OCI-LY1 (cell line): ENCODE measurements around the gene GUCY1A2.

Source experiments
- H2AFZ ChIP-seq: fragments of 200-600 bp; sonication (generic), shearing (Covaris generic); 2 replicates; pipeline ENCODE4 v1.6.0; 2014; ENCODE audit warnings: antibody characterized with exemption, mild to moderate bottlenecking, low read length
- H3F3A ChIP-seq: fragments of 200-600 bp; sonication (generic), shearing (Covaris generic); 2 replicates; pipeline ENCODE4 v1.6.0; 2014; ENCODE audit warnings: mild to moderate bottlenecking, antibody characterized with exemption, low read length, moderate library complexity; ENCODE audit not compliant: insufficient read depth
- H3K27ac ChIP-seq: fragments of 200-600 bp; sonication (generic); 2 replicates; pipeline ENCODE4 v1.5.1; 2014; ENCODE audit warnings: low read length, mixed run types, mild to moderate bottlenecking, low read depth; ENCODE audit not compliant: poor library complexity, severe bottlenecking
- H3K27me3 ChIP-seq: fragments of 200-600 bp; sonication (generic); 2 replicates; pipeline ENCODE4 v1.6.0; 2014; ENCODE audit warnings: antibody characterized with exemption, mild to moderate bottlenecking, low read length, moderate library complexity; ENCODE audit not compliant: insufficient read depth
- H3K36me3 ChIP-seq: fragments of 200-600 bp; sonication (generic); 2 replicates; pipeline ENCODE4 v1.6.1; 2014; ENCODE audit warnings: mild to moderate bottlenecking, antibody characterized with exemption, low read length, moderate library complexity, mixed read lengths; ENCODE audit not compliant: insufficient read depth
- H3K4me1 ChIP-seq: fragments of 200-600 bp; sonication (generic); 2 replicates; pipeline ENCODE4 v1.5.1; 2014; ENCODE audit warnings: mild to moderate bottlenecking, low read length, moderate library complexity; ENCODE audit not compliant: insufficient read depth, severe bottlenecking
- H3K4me2 ChIP-seq: fragments of 200-600 bp; sonication (generic), shearing (Covaris generic); 2 replicates; pipeline ENCODE4 v1.6.1; 2014; ENCODE audit warnings: low read length
- H3K4me3 ChIP-seq: fragments of 200-600 bp; sonication (generic); 2 replicates; pipeline ENCODE4 v1.5.1; 2014; ENCODE audit warnings: low read length, low read depth, mild to moderate bottlenecking, mixed read lengths; ENCODE audit not compliant: poor library complexity, severe bottlenecking
- H3K79me2 ChIP-seq: fragments of 200-600 bp; shearing (Covaris generic); 2 replicates; pipeline ENCODE4 v1.6.1; 2016; ENCODE audit warnings: mixed run types, low read length, mixed read lengths; ENCODE audit not compliant: insufficient read depth
- H3K9ac ChIP-seq: fragments of 200-600 bp; sonication (generic), shearing (Covaris generic); 2 replicates; pipeline ENCODE4 v1.6.1; 2014; ENCODE audit warnings: mild to moderate bottlenecking, low read length, mixed read lengths
- H3K9me2 ChIP-seq: fragments of 200-600 bp; sonication (generic), shearing (Covaris generic); 2 replicates; pipeline ENCODE4 v1.6.1; 2014; ENCODE audit warnings: low read depth, mild to moderate bottlenecking, low read length, mixed read lengths
- H3K9me3 ChIP-seq: fragments of 200-600 bp; shearing (Covaris generic); 2 replicates; pipeline ENCODE4 v1.6.1; 2014; ENCODE audit warnings: low read length, mixed read lengths
- H4K20me1 ChIP-seq: fragments of 200-600 bp; sonication (generic), shearing (Covaris generic); 2 replicates; pipeline ENCODE4 v1.6.0; 2016; ENCODE audit warnings: mild to moderate bottlenecking, low read length; ENCODE audit not compliant: insufficient read depth
- EZH2 ChIP-seq: fragments of 200-600 bp; sonication (generic), shearing (Covaris generic); IDR thresholded peaks from 2 replicates; pipeline ENCODE4 v1.8.0; 2017; ENCODE audit warnings: borderline replicate concordance, mixed run types, mild to moderate bottlenecking, antibody characterized with exemption, low read length, moderate library complexity, mixed read lengths
- TF ChIP-seq, protein P1 (sequence below): fragments of 200-600 bp; sonication (generic), shearing (Covaris generic); IDR thresholded peaks from 2 replicates; pipeline ENCODE4 v1.5.1; 2017; ENCODE audit warnings: mild to moderate bottlenecking, antibody characterized with exemption, low read length, moderate library complexity, mixed read lengths

The GUCY1A2 gene

DNA sequence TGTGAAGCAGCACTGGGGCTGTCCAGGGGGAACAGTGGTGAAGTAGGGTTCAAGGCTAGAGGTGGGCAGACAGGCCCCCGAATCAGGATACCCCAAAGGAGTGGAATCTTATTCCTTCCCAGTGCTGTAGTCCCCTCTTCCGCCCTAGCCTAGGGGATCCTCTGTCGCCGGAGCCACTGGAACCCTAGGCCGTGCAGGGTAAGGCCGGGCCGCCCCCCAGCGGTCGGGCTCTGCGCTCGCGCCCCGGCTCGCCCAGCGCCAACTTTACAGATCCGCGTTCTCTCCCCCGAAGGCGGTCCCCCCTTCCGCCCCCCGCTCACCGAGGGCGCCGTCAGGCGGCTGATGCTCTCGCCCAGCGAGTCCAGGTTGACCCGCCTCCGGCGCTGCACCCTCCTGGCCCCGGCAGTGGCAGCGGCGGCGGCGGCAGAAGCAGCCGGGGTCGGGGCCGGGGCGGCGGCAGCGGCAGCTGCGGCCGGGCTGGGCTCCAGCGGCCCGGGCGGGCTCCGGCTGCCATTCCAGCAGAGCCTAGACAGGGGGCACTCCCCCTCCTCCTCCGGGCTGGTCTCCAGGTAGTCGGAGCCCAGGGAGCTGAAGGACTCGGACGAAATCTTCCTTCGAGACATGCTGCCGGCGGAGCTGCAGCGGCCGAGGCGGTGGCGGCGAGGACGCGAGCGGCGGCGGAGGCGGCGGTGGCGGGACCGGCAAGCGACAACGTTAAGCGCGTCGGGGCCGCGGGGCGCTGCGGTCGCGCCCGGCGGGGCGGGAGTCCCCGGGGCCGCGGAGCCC is 650 bp downstream of the GUCY1A2 start:
- TF ChIP-seq EZH2 = no peak
- TF ChIP-seq, protein P1, sequence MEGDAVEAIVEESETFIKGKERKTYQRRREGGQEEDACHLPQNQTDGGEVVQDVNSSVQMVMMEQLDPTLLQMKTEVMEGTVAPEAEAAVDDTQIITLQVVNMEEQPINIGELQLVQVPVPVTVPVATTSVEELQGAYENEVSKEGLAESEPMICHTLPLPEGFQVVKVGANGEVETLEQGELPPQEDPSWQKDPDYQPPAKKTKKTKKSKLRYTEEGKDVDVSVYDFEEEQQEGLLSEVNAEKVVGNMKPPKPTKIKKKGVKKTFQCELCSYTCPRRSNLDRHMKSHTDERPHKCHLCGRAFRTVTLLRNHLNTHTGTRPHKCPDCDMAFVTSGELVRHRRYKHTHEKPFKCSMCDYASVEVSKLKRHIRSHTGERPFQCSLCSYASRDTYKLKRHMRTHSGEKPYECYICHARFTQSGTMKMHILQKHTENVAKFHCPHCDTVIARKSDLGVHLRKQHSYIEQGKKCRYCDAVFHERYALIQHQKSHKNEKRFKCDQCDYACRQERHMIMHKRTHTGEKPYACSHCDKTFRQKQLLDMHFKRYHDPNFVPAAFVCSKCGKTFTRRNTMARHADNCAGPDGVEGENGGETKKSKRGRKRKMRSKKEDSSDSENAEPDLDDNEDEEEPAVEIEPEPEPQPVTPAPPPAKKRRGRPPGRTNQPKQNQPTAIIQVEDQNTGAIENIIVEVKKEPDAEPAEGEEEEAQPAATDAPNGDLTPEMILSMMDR = peak; percentile 23
- H3K27ac ChIP-seq = no peak overlapping the region
- no peaks in the 10 kb centered on the region for H3K9me3 ChIP-seq
- no peak overlapping the region for H2AFZ ChIP-seq
- no peaks in the 10 kb centered on the region for H3K27me3 ChIP-seq
- H3K79me2 ChIP-seq = no peaks in the 10 kb centered on the region
- H3F3A ChIP-seq = no peaks in the 10 kb centered on the region
- no peaks in the 10 kb centered on the region for H3K9me2 ChIP-seq
- no peak overlapping the region for H3K9ac ChIP-seq
- peak overlapping the region; percentile 54 for H3K4me2 ChIP-seq
- no peaks in the 10 kb centered on the region for H3K4me1 ChIP-seq
- peak overlapping the region; percentile 37 for H3K4me3 ChIP-seq
- no peaks in the 10 kb centered on the region for H3K36me3 ChIP-seq
- H4K20me1 ChIP-seq = no peaks in the 10 kb centered on the region

DNA sequence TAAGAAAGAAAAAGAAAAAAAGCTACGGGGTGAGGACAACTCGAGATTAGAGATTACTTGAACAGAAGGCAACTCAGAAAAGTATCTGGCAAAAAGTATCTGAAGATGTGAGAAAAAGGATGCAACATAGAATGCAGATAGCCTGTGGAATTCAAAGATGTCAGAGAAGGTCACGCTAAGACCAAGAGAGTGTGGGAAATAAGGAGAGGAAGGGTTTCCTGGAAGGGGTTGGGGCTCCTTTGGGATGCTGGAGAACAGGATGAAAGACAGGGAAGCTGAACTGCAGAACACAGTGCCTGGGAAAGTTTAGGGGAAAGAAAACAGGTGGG is 1.2 kb downstream of the GUCY1A2 start:
- no peak for TF ChIP-seq EZH2
- TF ChIP-seq, protein P1 = no peak
- Histone ChIP-seq H3F3A (no peaks in the 10 kb centered on the region), H3K4me2 (no peak overlapping the region), H3K4me1 (no peaks in the 10 kb centered on the region), H3K9me3 (no peaks in the 10 kb centered on the region), H3K9ac (no peak overlapping the region), H3K4me3 (no peak overlapping the region), H2AFZ (no peak overlapping the region), H3K36me3 (no peaks in the 10 kb centered on the region), H3K79me2 (no peaks in the 10 kb centered on the region), H4K20me1 (no peaks in the 10 kb centered on the region), H3K27me3 (no peaks in the 10 kb centered on the region), H3K9me2 (no peaks in the 10 kb centered on the region), H3K27ac (no peak overlapping the region)

DNA sequence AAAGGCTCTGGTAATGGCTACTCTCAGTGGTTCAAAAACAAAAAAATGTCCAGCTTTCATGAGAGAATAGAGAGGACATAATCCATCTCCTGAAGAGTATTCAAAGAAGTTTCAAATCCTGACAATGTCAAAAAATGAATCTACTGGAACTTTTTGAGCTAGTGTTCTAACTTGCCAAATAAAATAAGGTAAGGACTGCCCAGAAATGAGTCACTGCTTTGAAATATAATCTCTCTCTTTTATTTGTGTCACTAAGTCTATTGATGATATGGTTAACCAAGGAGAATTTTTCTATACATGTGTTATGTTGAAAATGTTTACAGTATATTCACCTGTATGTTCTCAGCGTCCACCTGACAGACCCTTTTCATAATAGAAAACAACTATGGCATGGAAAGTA is 3.4 kb downstream of the GUCY1A2 start:
- Histone ChIP-seq H3K4me3 (no peak overlapping the region), H3K9me2 (no peaks in the 10 kb centered on the region), H3K9ac (no peak overlapping the region), H3K36me3 (no peaks in the 10 kb centered on the region), H3K79me2 (no peaks in the 10 kb centered on the region), H4K20me1 (no peaks in the 10 kb centered on the region), H3K27me3 (no peaks in the 10 kb centered on the region), H3K27ac (no peak overlapping the region), H3K4me2 (no peak overlapping the region), H3F3A (no peaks in the 10 kb centered on the region), H3K4me1 (no peaks in the 10 kb centered on the region), H2AFZ (no peak overlapping the region), H3K9me3 (no peaks in the 10 kb centered on the region)
- no peak for TF ChIP-seq EZH2
- TF ChIP-seq, protein P1 = no peak
